ENCODE results near the gene ALDH3B2.
A peak's percentile ranks its signal among the peaks of the same experiment; 100 is the strongest.
"Not testable (repeated sequence)": the region's sequence is repeated elsewhere in the genome, so short reads cannot be mapped to it uniquely, and the experiment has no call there.

The ALDH3B2 gene

GRCh38 chr11:67662835-67663531 lies 11.4 kb downstream of the ALDH3B2 start:
- no peak overlapping the region for H3K27ac ChIP-seq

GRCh38 chr11:67662142-67662834 lies 12.1 kb downstream of the ALDH3B2 start:
- H3K27ac ChIP-seq, result no peak overlapping the region
- TF ChIP-seq CTCF (conservative IDR thresholded peaks at IDR 0.05), result no peak

More at GRCh38 chr11:67662835-67663531, 11.4 kb downstream of the ALDH3B2 start:
- TF ChIP-seq CTCF (conservative IDR thresholded peaks at IDR 0.05), result no peak

- H3K27ac ChIP-seq, result not testable (repeated sequence)
Observed at GRCh38 chr11:67660752-67661151, 13.7 kb downstream of the ALDH3B2 start.

- not testable (repeated sequence) for H3K27ac ChIP-seq
Observed at GRCh38 chr11:67659651-67660165, 14.7 kb downstream of the ALDH3B2 start.

- peak overlapping the region; percentile 71 for H3K27ac ChIP-seq
Observed at GRCh38 chr11:67657300-67657699, 17.1 kb downstream of the ALDH3B2 start.

GRCh38 chr11:67656278-67656922 lies 18.0 kb downstream of the ALDH3B2 start:
- H3K27ac ChIP-seq, result peak overlapping the region; percentile 71
- no peak for TF ChIP-seq CTCF (conservative IDR thresholded peaks at IDR 0.05)

More at GRCh38 chr11:67657300-67657699, 17.1 kb downstream of the ALDH3B2 start:
- no peak for TF ChIP-seq CTCF (conservative IDR thresholded peaks at IDR 0.05)

GRCh38 chr11:67654225-67654624 lies 20.2 kb downstream of the ALDH3B2 start:
- TF ChIP-seq CTCF (conservative IDR thresholded peaks at IDR 0.05), result no peak
- no peak overlapping the region for H3K27ac ChIP-seq

- no peak for TF ChIP-seq CTCF (conservative IDR thresholded peaks at IDR 0.05)
- H3K27ac ChIP-seq, result no peak overlapping the region
Observed at GRCh38 chr11:67652965-67653845, 21.2 kb downstream of the ALDH3B2 start.

All from VCaP (cell line).